Testis (tissue), 3 donors: Measurements from ENCODE around the gene PNO1. TPM values are rescaled to one million over a fixed set of nuclear protein-coding genes. Genes with fewer than 3 reads are reported as not detected.

Experiments
- DNase-seq: peaks from one replicate; pipeline ENCODE4 v3.0.0-alpha.2; 2019
- H3K27ac ChIP-seq, 2 donors: fragments of 200-600 bp; sonication (generic); one replicate each; pipeline ENCODE4 v1.5.1; 2019
- H3K27me3 ChIP-seq: fragments of 200-600 bp; sonication (generic); one replicate; pipeline ENCODE4 v1.5.1; 2019
- H3K36me3 ChIP-seq: fragments of 200-600 bp; sonication (generic); one replicate; pipeline ENCODE4 v1.5.1; 2017; ENCODE audit warnings: low read depth; ENCODE audit errors: missing control alignments
- H3K4me1 ChIP-seq: fragments of 200-600 bp; sonication (generic); one replicate; pipeline ENCODE4 v1.5.1; 2019
- H3K4me3 ChIP-seq, 2 donors: fragments of 200-600 bp; sonication (generic); one replicate each; pipeline ENCODE4 v1.5.1; 2017 to 2019
- H3K9me3 ChIP-seq: fragments of 200-600 bp; sonication (generic); one replicate; pipeline ENCODE4 v1.5.1; 2017
- POLR2A ChIP-seq: fragments of 450-650 bp; IDR thresholded peaks from one replicate; pipeline ENCODE4 v1.6.1; 2017; ENCODE audit warnings: antibody characterized with exemption, mild to moderate bottlenecking, moderate library complexity
- WGBS, 2 donors: methylation state at CpG; one replicate each; pipeline ENCODE4 v1.1.5; 2018; 5-methylcytosine and 5-hydroxymethylcytosine counted together
- intact Hi-C: fragments of 100-400 bp; cut with DNase I; formaldehyde crosslinking; loops from one replicate; pipeline ENCODE4 v1.15.1; 2023; ENCODE audit warnings: low total_unique reads
- polyA plus RNA-seq: library from polyadenylated mRNA; stranded (reverse); fragments of 350-450 nt; fragmentation: Illumina TruSeq; extraction: RNeasy Lipid Tissue Mini Kit (QIAGEN cat#74804); gene quantifications from one replicate; pipeline ENCODE4 v1.2.3, GENCODE V29; 2014; ENCODE audit warnings: low read depth, low replicate concordance; ENCODE audit not compliant: insufficient read depth
- total RNA-seq, 2 donors: library from RNA; depleted of rRNA; stranded (reverse); fragments of >200 nt; gene quantifications; one replicate each; pipeline ENCODE4 v1.2.3, GENCODE V29; 2016
- TF ChIP-seq, protein P1 (sequence below), 3 experiments: fragments of 450-650 bp in 2 of 3; fragments of 200-600 bp in 1 of 3; sonication (generic) in 1 of 3; IDR thresholded peaks; one replicate each; pipeline ENCODE4 v1.5.1; 2016 to 2019; ENCODE audit warnings: antibody characterized with exemption in 3 of 3, mild to moderate bottlenecking in 2 of 3, moderate library complexity in 1 of 3

Gene PNO1
- total and polyA plus RNA-seq, 3 donors from 2014 or later: 13.3 to 18.4 (median 15.4) TPM

DNA sequence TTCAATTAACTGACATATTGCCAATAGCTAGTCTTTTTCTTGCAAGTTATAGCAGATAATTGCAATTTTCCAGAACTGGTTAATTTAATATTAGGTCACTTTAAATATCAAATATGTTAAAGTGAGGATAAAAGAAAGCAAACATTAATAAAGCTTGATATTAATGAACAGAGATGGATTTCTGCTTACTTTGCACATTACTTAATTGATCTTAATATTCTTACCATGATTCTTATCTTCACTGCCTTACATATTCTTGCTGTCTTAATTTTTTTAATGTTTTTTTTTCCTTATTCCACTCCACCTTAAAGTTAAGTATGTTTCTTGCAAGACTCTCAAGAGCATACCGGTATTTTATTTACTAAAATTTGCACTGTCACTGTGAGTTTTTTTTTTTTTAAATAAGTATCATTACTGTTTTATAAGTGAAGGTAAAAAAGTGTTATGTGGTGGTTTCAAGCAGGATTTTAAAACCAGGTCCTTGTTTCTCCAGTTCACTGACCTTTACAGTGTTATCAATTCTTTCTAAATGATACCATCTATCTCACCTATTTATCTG, 60.7 kb downstream of the PNO1 start:
- Histone ChIP-seq H3K9me3 (no peaks in the 10 kb centered on the region), H3K27ac (no peak overlapping the region), H3K27me3 (no peaks in the 10 kb centered on the region), H3K4me3 (no peak overlapping the region), H3K36me3 (no peaks in the 10 kb centered on the region), H3K4me1 (no peaks in the 10 kb centered on the region)
- WGBS, 2 donors: 41 to 52% methylated on average over 1 of the region's 1 CpG
- TF ChIP-seq, protein P1, sequence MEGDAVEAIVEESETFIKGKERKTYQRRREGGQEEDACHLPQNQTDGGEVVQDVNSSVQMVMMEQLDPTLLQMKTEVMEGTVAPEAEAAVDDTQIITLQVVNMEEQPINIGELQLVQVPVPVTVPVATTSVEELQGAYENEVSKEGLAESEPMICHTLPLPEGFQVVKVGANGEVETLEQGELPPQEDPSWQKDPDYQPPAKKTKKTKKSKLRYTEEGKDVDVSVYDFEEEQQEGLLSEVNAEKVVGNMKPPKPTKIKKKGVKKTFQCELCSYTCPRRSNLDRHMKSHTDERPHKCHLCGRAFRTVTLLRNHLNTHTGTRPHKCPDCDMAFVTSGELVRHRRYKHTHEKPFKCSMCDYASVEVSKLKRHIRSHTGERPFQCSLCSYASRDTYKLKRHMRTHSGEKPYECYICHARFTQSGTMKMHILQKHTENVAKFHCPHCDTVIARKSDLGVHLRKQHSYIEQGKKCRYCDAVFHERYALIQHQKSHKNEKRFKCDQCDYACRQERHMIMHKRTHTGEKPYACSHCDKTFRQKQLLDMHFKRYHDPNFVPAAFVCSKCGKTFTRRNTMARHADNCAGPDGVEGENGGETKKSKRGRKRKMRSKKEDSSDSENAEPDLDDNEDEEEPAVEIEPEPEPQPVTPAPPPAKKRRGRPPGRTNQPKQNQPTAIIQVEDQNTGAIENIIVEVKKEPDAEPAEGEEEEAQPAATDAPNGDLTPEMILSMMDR (IDR thresholded peaks at IDR 0.05): no peak
- no peak for TF ChIP-seq POLR2A
- intact Hi-C loops: no loop called here
- DNase-seq: no peak

DNA sequence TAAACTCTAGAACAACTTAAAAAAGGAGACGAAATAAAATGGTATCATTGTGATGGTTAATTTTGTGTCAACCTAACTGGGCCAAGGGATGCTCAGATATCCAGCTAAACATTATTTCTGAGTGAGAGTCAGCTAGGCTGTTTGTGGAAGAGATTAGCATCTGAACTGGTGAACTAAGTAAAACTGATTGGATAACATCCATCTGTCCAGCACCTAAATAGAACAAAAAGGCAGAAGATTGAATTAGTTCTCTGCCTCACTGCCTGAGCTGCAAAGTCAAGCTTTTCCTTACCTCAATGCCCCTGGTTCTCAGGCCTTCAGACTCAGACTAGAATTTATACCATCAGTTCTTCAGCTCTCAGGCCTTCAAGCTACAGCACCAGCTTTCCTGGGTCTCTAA, 64.6 kb downstream of the PNO1 start:
- TF ChIP-seq POLR2A: no peak
- TF ChIP-seq, protein P1 (IDR thresholded peaks at IDR 0.05): no peak
- intact Hi-C loops: no loop called here
- H3K4me1 ChIP-seq: no peaks in the 10 kb centered on the region
- no peak for DNase-seq
- H3K4me3 ChIP-seq: no peak overlapping the region
- 52 to 84% methylated on average over 1 of the region's 1 CpG for WGBS, 2 donors
- no peaks in the 10 kb centered on the region for H3K27me3 ChIP-seq
- H3K9me3 ChIP-seq: no peaks in the 10 kb centered on the region
- no peak overlapping the region for H3K27ac ChIP-seq
- H3K36me3 ChIP-seq: no peaks in the 10 kb centered on the region

DNA sequence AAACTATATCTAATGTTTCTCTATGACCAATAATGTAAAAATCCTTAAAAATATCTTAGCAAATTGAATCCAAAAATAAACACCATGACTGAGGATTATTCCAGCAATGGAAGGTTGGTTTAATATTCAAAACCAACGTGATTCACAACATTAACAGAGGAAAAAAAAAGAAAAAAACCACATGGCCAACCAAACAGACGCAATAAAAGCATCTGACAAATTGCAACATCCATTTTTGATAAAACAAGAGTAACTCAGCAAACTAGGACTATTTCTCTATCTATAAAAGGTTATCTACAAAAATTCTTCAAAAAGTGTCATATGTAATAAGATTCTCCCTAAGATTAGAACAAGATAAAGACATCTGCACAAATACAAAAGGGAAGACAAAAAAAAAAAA, 65.7 kb downstream of the PNO1 start:
- H3K27me3 ChIP-seq: no peaks in the 10 kb centered on the region
- no peaks in the 10 kb centered on the region for H3K9me3 ChIP-seq
- WGBS, 2 donors: 60% methylated on average over 2 of the region's 2 CpGs
- no peak for DNase-seq
- H3K36me3 ChIP-seq: no peaks in the 10 kb centered on the region
- H3K27ac ChIP-seq: no peak overlapping the region
- H3K4me1 ChIP-seq: no peaks in the 10 kb centered on the region
- TF ChIP-seq, protein P1 (IDR thresholded peaks at IDR 0.05): no peak
- no peak for TF ChIP-seq POLR2A
- intact Hi-C loops: no loop called here
- no peak overlapping the region for H3K4me3 ChIP-seq

DNA sequence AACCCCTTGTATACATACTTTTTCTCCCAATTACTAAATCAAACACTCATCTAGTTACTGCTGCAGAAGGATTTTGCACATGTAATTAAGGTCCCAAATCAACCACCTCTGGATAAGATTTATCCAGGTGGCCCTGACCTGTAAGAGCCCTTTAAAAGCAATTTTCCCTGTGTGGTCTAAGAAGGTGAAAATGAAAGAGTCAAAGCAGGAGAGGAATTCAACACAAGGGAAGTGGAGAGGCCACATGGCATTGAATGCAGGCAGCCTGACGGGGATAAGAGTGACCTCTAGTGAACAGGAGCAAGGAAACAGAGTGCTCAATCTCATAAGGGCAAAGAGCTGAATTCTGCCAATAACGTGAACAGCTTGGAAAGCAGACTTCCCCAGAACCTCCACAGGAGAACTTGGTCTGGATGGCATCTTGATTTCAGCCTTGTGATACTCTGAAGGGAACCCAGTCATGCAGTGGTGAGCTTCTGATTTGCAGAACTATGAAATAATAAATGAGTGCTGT, 67.5 kb downstream of the PNO1 start:
- no peak for TF ChIP-seq POLR2A
- TF ChIP-seq, protein P1 (IDR thresholded peaks at IDR 0.05): no peak
- DNase-seq: peak; percentile 39
- 30 to 32% methylated on average over 2 of the region's 2 CpGs for WGBS, 2 donors
- no peaks in the 10 kb centered on the region for H3K27me3 ChIP-seq
- no peak overlapping the region for H3K4me3 ChIP-seq
- no peaks in the 10 kb centered on the region for H3K36me3 ChIP-seq
- intact Hi-C loops: no loop called here
- H3K4me1 ChIP-seq: no peaks in the 10 kb centered on the region
- H3K27ac ChIP-seq: no peak overlapping the region
- no peaks in the 10 kb centered on the region for H3K9me3 ChIP-seq

Other genes with a start within 250 kb of the PNO1 start
- 10 to 100 TPM; 27.0 to 31.7 TPM for gene C1D, start 94.9 kb upstream of the PNO1 start, total RNA-seq
- 34.0 TPM for gene C1D, start 94.9 kb upstream of the PNO1 start, polyA plus RNA-seq
- 10 to 100 TPM; 35.7 to 37.0 TPM for gene PPP3R1, start 94.6 kb downstream of the PNO1 start, total RNA-seq
- 45.0 TPM for gene PPP3R1, start 94.6 kb downstream of the PNO1 start, polyA plus RNA-seq
- gene CNRIP1, start 162.1 kb downstream of the PNO1 start, total RNA-seq: 1 to 10 TPM; 5.8 to 9.2 TPM
- gene CNRIP1, start 162.1 kb downstream of the PNO1 start, polyA plus RNA-seq: 10.5 TPM
- gene PLEK, start 207.4 kb downstream of the PNO1 start, total RNA-seq: 1 to 10 TPM; 1.7 to 2.4 TPM
- gene PLEK, start 207.4 kb downstream of the PNO1 start, polyA plus RNA-seq: 9.2 TPM